Activated naive CD4-positive, alpha-beta T cell (primary cell): ENCODE measurements around the gene RALB.
"Not testable (repeated sequence)": the region's sequence is repeated elsewhere in the genome, so short reads cannot be mapped to it uniquely, and the experiment has no call there.

ENCODE experiments used
- DNase-seq, 4 experiments: peaks; one replicate each; lab custom pipeline; 2025; lab: John Stamatoyannopoulos, UW

RALB gene

GRCh38 chr2:120315367-120316033 is 62.8 kb downstream of the RALB start:
- no peak for DNase-seq

- no peak for DNase-seq
Observed at GRCh38 chr2:120316071-120316470, 63.4 kb downstream of the RALB start.

- DNase-seq, result no peak
Observed at GRCh38 chr2:120316528-120317179, 64.0 kb downstream of the RALB start.

- no peak for DNase-seq
Observed at GRCh38 chr2:120317180-120317533, 64.5 kb downstream of the RALB start.

- DNase-seq, result no peak
Observed at GRCh38 chr2:120317916-120318315, 65.3 kb downstream of the RALB start.

GRCh38 chr2:120318626-120319025 is 66.0 kb downstream of the RALB start:
- no peak for DNase-seq

- DNase-seq, result no peak
Observed at GRCh38 chr2:120319123-120319522, 66.5 kb downstream of the RALB start.

- DNase-seq, result no peak
Observed at GRCh38 chr2:120319686-120320317, 67.2 kb downstream of the RALB start.

- no peak for DNase-seq
Observed at GRCh38 chr2:120320318-120320851, 67.7 kb downstream of the RALB start.

- not testable (repeated sequence) for DNase-seq
Observed at GRCh38 chr2:120320887-120321556, 68.4 kb downstream of the RALB start.

GRCh38 chr2:120321721-120322284 is 69.2 kb downstream of the RALB start:
- no peak for DNase-seq

- DNase-seq, result no peak
Observed at GRCh38 chr2:120322329-120322728, 69.7 kb downstream of the RALB start.

- DNase-seq, result no peak
Observed at GRCh38 chr2:120323214-120323613, 70.6 kb downstream of the RALB start.

- no peak for DNase-seq
Observed at GRCh38 chr2:120323807-120324399, 71.3 kb downstream of the RALB start.

GRCh38 chr2:120324933-120325332 is 72.3 kb downstream of the RALB start:
- no peak for DNase-seq

- DNase-seq, result no peak
Observed at GRCh38 chr2:120326066-120326465, 73.4 kb downstream of the RALB start.

- no peak for DNase-seq
Observed at GRCh38 chr2:120330946-120331822, 78.5 kb downstream of the RALB start.

GRCh38 chr2:120331903-120332302 is 79.3 kb downstream of the RALB start:
- no peak for DNase-seq

GRCh38 chr2:120332384-120332783 is 79.7 kb downstream of the RALB start:
- DNase-seq, result no peak

GRCh38 chr2:120334068-120334467 is 81.4 kb downstream of the RALB start:
- no peak for DNase-seq

GRCh38 chr2:120336749-120337148 is 84.1 kb downstream of the RALB start:
- no peak for DNase-seq
